ENCODE data around the gene SLC6A2.

- TF ChIP-seq POLR2AphosphoS5 (IDR thresholded peaks at IDR 0.05; ENCODE audit: insufficient read depth in 1 of 2, low read depth in 1 of 2) (no peak), CTCF (IDR thresholded peaks at IDR 0.05) (no peak), POLR2A (IDR thresholded peaks at IDR 0.05) (no peak)
These were observed 40.7 kb upstream of the SLC6A2 start for GRCh38 chr16:55615071-55615470.

All from vagina (tissue), 2 donors.